CMK (cell line): ENCODE data around the gene TMEM91.

ENCODE experiments used
- DNase-seq: peaks from one replicate; pipeline ENCODE4 v3.0.0-alpha.2; 2010; ENCODE audit warnings: low read depth

The TMEM91 gene

DNA sequence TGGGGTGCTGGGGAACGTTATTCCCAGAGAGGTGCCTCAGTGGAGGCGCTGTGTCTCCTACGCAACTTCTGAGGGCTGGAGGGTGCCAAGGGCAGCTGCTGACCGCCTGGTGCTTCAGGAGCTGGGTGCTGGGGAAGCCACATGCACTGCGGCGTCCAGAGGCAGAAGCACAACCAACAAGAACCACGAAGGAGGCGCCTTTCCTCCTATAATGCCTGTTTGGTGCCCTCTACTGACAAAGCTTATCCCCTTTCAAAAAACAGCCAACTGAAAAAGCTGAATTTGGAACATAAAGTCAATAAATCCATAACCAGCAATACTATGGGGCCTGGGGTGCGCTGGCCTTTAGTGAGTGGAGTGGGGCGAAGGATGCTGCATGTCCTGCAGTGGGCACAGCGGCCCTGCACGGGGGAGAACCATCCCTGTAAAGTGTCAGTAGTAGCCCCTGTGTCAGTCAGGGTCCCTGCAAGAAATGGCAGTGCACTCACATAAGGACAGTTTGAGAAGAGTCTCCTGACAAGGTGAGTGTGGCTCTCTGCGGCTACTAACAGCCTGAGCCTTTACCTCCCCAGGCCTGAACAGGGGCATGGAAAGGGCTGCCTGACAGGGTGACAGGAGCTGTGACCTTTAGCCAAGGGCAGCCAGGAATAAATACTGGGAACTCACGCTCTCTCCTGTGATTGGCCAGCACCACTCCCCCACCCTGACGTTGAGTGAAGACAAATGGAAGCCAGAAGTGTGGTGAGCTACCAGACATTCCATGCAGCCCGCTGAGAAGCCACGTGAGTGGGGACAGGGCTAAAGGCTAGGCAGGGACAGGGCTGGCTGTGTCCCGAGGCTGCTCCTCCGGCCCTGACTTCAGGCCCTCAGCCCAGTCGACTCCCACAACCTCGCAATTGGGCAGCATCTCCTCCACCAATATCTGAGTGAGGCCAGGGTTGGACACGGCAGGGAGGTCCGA lies 55.4 kb downstream of the TMEM91 start:
- DNase-seq: no peak

GRCh38 chr19:41433171-41433570 lies 56.8 kb downstream of the TMEM91 start:
- no peak for DNase-seq
